MCF 10A (cell line): Measurements from ENCODE around the gene ALKBH6. TPM values are rescaled to one million over a fixed set of nuclear protein-coding genes. Genes with fewer than 3 reads are reported as not detected.

Source experiments
- BruUV-seq: library from RNA; stranded (reverse); fragments of 400-500 nt; replicated peaks from 2 replicates; lab custom pipeline; 2021; lab: Mats Ljungman, UMichigan
- CTCF ChIA-PET: fragments of 300-600 bp; sonication (Branson Sonifier 250); formaldehyde crosslinking; extraction: SDS; loops from one replicate; lab custom pipeline; 2021; ENCODE audit warnings: antibody characterized with exemption, inconsistent platforms; lab: Yijun Ruan, JAX
- POLR2A ChIA-PET: fragments of 300-600, 350-650 bp; sonication (Branson Sonifier 250); formaldehyde crosslinking; extraction: SDS; loops from one replicate; lab custom pipeline; 2020; ENCODE audit warnings: antibody characterized with exemption, inconsistent platforms; lab: Yijun Ruan, JAX
- DNase-seq: peaks from one replicate; pipeline ENCODE4 v3.0.0-alpha.2; 2018; ENCODE audit not compliant: unreplicated experiment
- H3K27ac Mint-ChIP-seq: one replicate; pipeline ENCODE4 v1.8.0; 2022; ENCODE audit warnings: mild to moderate bottlenecking, low read depth, mixed read lengths; ENCODE audit not compliant: unreplicated experiment
- H3K27me3 Mint-ChIP-seq: one replicate; pipeline ENCODE4 v1.8.0; 2022; ENCODE audit warnings: mixed read lengths; ENCODE audit not compliant: insufficient read depth, unreplicated experiment
- H3K36me3 Mint-ChIP-seq: one replicate; pipeline ENCODE4 v1.8.0; 2022; ENCODE audit warnings: mild to moderate bottlenecking, moderate library complexity, mixed read lengths; ENCODE audit not compliant: insufficient read depth, unreplicated experiment
- H3K4me1 Mint-ChIP-seq: one replicate; pipeline ENCODE4 v1.8.0; 2022; ENCODE audit warnings: mixed read lengths; ENCODE audit not compliant: insufficient read depth, unreplicated experiment
- H3K4me3 Mint-ChIP-seq: one replicate; pipeline ENCODE4 v1.8.0; 2022; ENCODE audit warnings: mild to moderate bottlenecking, moderate library complexity, mixed read lengths; ENCODE audit not compliant: unreplicated experiment
- H3K9me3 Mint-ChIP-seq: one replicate; pipeline ENCODE4 v1.8.0; 2022; ENCODE audit warnings: mixed read lengths; ENCODE audit not compliant: unreplicated experiment
- CTCF ChIP-seq: fragments of 200-600 bp; IDR thresholded peaks from one replicate; pipeline ENCODE4 v1.8.0; 2022; ENCODE audit warnings: antibody characterized with exemption, mild to moderate bottlenecking; ENCODE audit not compliant: unreplicated experiment
- intact Hi-C: fragments of 100-400 bp; cut with micrococcal nuclease; formaldehyde crosslinking; loops from 2 replicates; pipeline ENCODE4 v1.14.1; 2022
- total RNA-seq: library from RNA; stranded (reverse); gene quantifications from 2 replicates; pipeline ENCODE4 v1.2.3, GENCODE V29; 2022

ALKBH6 gene
- total RNA-seq, 1 experiment from 2014 or later: 16.5 TPM

GRCh38 chr19:35990156-35990555, 23.9 kb downstream of the ALKBH6 start:
- H3K36me3 Mint-ChIP-seq: peaks cover 5% of the 10 kb centered on the region
- ChIA-PET CTCF (no interaction called here), POLR2A (no interaction called here)
- DNase-seq: no peak
- H3K27me3 Mint-ChIP-seq: peaks cover 22% of the 10 kb centered on the region
- intact Hi-C loops: no loop called here
- no peak for TF ChIP-seq CTCF
- H3K27ac Mint-ChIP-seq: no peak overlapping the region
- H3K9me3 Mint-ChIP-seq: peaks cover 7% of the 10 kb centered on the region
- peaks cover 5% of the 10 kb centered on the region for H3K4me1 Mint-ChIP-seq
- BruUV-seq: no TSS peak
- H3K4me3 Mint-ChIP-seq: no peak overlapping the region

- POLR2A ChIA-PET: interaction anchor here (0.6 kb wide), 1 partner anchor 656 kb away, joined by 3 read pairs; no protein-coding TSS in a partner anchor
- Mint-ChIP-seq H3K9me3 (peaks cover 7% of the 10 kb centered on the region), H3K27me3 (peaks cover 35% of the 10 kb centered on the region), H3K4me3 (no peak overlapping the region), H3K27ac (no peak overlapping the region), H3K4me1 (no peaks in the 10 kb centered on the region), H3K36me3 (no peaks in the 10 kb centered on the region)
- TF ChIP-seq CTCF: no peak
- BruUV-seq: no TSS peak
- CTCF ChIA-PET: no interaction called here
- no peak for DNase-seq
- intact Hi-C loops: no loop called here
These were observed 25.2 kb downstream of the ALKBH6 start for GRCh38 chr19:35988824-35989223.

GRCh38 chr19:35987571-35987896, 26.5 kb downstream of the ALKBH6 start:
- intact Hi-C loops: no loop called here
- CTCF ChIA-PET: interaction anchor here (0.6 to 0.7 kb wide), 2 partner anchors 31 to 49 kb away, joined by 3 read pairs; no protein-coding TSS in a partner anchor

More at GRCh38 chr19:35987571-35987896, 26.5 kb downstream of the ALKBH6 start:
- DNase-seq: no peak
- Mint-ChIP-seq H3K27ac (no peak overlapping the region), H3K27me3 (peaks cover 48% of the 10 kb centered on the region), H3K36me3 (no peaks in the 10 kb centered on the region), H3K4me3 (no peak overlapping the region), H3K9me3 (peaks cover 7% of the 10 kb centered on the region), H3K4me1 (no peaks in the 10 kb centered on the region)
- BruUV-seq: no TSS peak
- TF ChIP-seq CTCF: no peak
- POLR2A ChIA-PET: no interaction called here
